ENCODE results near the gene RNF182.

- no peak for TF ChIP-seq POLR2A (IDR thresholded peaks at IDR 0.05)
- TF ChIP-seq CTCF (IDR thresholded peaks at IDR 0.05): no peak
Observed at GRCh38 chr6:13915561-13916229, 9.1 kb upstream of the RNF182 start.
